ENCODE results near the gene STRADB. TPM values are rescaled to one million over a fixed set of nuclear protein-coding genes. Genes with fewer than 3 reads are reported as not detected.
A peak's percentile ranks its signal among the peaks of the same experiment; 100 is the strongest.
"Not testable (repeated sequence)": the region's sequence is repeated elsewhere in the genome, so short reads cannot be mapped to it uniquely, and the experiment has no call there.

STRADB gene
- total and polyA plus RNA-seq, 5 donors, result 35.4 to 51.3 (median 46.9) TPM

DNA sequence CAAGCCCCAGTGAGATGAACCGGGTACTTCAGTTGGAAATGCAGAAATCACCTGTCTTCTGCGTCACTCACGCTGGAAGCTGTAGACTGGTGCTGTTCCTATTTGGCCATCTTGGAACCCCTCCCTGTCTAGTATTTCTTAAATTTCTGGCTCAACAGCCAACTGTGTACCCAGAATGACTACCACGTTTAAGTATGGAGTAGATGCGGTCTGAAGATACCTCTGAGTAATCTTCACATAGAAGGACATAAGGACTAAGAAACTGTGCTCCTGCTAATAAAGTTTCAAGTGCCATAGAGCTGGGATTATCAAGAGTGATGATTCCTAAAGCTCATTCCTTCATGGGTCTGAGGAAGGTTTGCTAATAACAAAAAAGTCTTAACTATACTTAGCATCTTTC is 20.7 kb upstream of the STRADB start:
- ATAC-seq (no peak), DNase-seq (no peak)
- Histone ChIP-seq H3K9me3 (ENCODE audit: control insufficient read depth, low read length) (no peaks in the 10 kb centered on the region), H3K4me3 (ENCODE audit: low read length) (no peak overlapping the region), H3K4me1 (ENCODE audit: control insufficient read depth, insufficient read depth, low read length) (peaks cover 4% of the 10 kb centered on the region), H3K27ac (ENCODE audit: low read length) (no peak overlapping the region), H3K27me3 (ENCODE audit: control insufficient read depth, insufficient read depth) (no peaks in the 10 kb centered on the region)
- intact Hi-C loops (cut with DNase I), result no loop called here
- WGBS, result 79% methylated on average over 5 of the region's 5 CpGs

DNA sequence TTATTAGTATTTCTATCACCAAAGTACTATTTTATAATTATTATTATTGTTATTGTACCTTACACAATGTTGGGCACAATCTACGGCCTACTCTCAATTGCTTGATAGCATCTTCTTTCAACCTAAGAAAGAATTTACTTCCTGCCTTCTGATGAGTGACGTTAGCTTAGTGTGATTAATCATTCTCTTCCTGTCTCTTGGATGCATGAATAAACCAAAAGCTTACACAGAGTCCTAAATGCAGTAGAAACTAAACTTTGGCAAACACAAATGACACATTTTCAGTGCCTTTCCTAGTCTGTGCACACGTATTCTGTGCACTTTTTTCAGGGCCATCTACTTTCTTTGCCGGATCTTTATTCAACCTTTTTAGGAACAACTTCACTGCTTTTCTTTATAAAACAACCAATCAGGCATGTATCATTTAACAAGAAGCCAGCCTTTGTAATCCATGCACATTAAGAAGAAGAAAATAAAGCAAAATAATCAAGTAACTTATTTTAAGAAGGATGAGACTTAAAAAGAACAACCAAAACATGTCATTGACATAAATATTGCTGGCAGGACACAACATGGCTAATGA is 19.4 kb upstream of the STRADB start:
- peaks cover 4% of the 10 kb centered on the region for H3K4me1 ChIP-seq (ENCODE audit: control insufficient read depth, insufficient read depth, low read length)
- no peak overlapping the region for H3K27ac ChIP-seq (ENCODE audit: low read length)
- WGBS, result 17% methylated on average over 4 of the region's 4 CpGs
- no peaks in the 10 kb centered on the region for H3K9me3 ChIP-seq (ENCODE audit: control insufficient read depth, low read length)
- no peak for DNase-seq
- H3K27me3 ChIP-seq (ENCODE audit: control insufficient read depth, insufficient read depth), result no peaks in the 10 kb centered on the region
- H3K4me3 ChIP-seq (ENCODE audit: low read length), result no peak overlapping the region
- ATAC-seq, result peak; percentile 61 to 83
- intact Hi-C loops (cut with DNase I), result no loop called here

DNA sequence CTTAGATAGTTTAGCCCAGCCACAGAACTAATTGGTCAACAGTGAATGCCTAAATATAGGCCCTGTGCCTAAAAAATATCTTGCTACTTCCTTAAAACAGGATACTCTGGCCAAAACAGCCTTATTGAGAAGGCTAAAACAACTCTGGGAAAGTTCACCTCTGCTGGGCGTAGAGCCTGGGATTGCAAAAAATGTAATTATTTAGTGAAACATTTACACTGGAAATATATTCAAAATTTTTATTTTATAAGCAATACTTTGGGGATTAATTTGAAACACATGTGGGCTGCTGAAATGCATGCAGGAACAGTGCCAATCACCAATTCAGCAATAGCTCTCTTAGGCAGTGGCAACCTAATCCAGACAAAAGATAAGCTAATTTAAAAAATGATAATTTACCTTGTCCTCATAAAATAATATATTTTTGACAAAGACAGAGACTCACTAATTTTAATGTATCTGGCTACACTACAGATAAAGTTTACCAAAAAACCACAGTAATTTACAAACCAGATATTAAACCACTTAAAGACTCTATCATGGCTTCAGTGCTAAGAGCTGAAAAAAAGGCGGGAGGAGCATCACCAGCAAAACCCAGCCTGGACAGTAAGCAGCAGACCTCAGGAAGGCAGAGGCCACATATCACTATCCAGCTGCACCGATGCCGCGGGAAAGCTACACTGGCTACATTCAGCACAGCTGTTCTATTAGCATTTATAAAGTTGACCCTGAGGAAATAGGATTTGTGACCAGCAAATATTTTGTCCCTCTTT is 18.7 kb upstream of the STRADB start:
- DNase-seq (peak in 2 of 3 donors; percentile 55 to 64), ATAC-seq (peak; percentile 75 to 79)
- 28% methylated on average over 5 of the region's 5 CpGs for WGBS
- Histone ChIP-seq H3K27ac (ENCODE audit: low read length) (peak overlapping the region; percentile 62), H3K27me3 (ENCODE audit: control insufficient read depth, insufficient read depth) (no peaks in the 10 kb centered on the region), H3K9me3 (ENCODE audit: control insufficient read depth, low read length) (no peaks in the 10 kb centered on the region), H3K4me3 (ENCODE audit: low read length) (peak overlapping the region; percentile 31), H3K4me1 (ENCODE audit: control insufficient read depth, insufficient read depth, low read length) (peaks cover 4% of the 10 kb centered on the region)
- intact Hi-C loops (cut with DNase I), result no loop called here

DNA sequence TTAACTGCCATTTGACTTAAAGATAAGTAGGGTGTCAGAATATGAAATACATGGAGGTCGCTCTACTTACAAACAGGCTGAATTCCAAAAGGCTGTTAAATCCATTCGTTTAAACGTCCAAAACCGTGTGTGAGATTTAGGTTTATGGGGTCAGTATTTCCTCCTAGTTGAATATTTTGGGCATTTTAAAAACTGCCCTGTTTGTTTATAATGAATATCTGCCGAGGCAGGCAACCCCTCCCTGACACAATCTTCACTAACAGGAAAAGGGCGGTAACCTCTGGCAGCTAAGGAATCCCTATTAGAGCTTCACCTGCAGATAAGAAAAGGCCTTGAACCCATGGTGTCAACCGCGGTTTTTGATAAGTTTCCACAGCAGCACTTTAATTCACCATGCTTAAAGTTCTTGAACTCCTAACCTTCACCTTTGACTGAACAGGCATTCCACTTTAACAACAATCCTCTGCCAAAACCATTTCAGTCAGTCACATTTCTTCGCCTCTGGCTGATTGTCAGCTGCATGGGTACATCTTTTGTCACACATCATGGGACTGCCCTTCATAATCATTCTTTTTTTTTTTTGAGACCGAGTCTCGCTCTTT is 18.0 kb upstream of the STRADB start:
- intact Hi-C loops (cut with DNase I), result no loop called here
- ATAC-seq (peak; percentile 62 to 65), DNase-seq (no peak)
- no peaks in the 10 kb centered on the region for H3K27me3 ChIP-seq (ENCODE audit: control insufficient read depth, insufficient read depth)
- H3K9me3 ChIP-seq (ENCODE audit: control insufficient read depth, low read length), result no peaks in the 10 kb centered on the region
- peaks cover 4% of the 10 kb centered on the region for H3K4me1 ChIP-seq (ENCODE audit: control insufficient read depth, insufficient read depth, low read length)
- peak overlapping the region; percentile 31 for H3K4me3 ChIP-seq (ENCODE audit: low read length)
- WGBS, result 29% methylated on average over 11 of the region's 11 CpGs
- H3K27ac ChIP-seq (ENCODE audit: low read length), result peak overlapping the region; percentile 96

- 97% methylated on average over 2 of the region's 2 CpGs for WGBS
- H3K27ac ChIP-seq (ENCODE audit: low read length), result no peak overlapping the region
- H3K27me3 ChIP-seq (ENCODE audit: control insufficient read depth, insufficient read depth), result no peaks in the 10 kb centered on the region
- DNase-seq (no peak), ATAC-seq (no peak)
- intact Hi-C loops (cut with DNase I), result no loop called here
- peaks cover 4% of the 10 kb centered on the region for H3K4me1 ChIP-seq (ENCODE audit: control insufficient read depth, insufficient read depth, low read length)
- no peak overlapping the region for H3K4me3 ChIP-seq (ENCODE audit: low read length)
- H3K9me3 ChIP-seq (ENCODE audit: control insufficient read depth, low read length), result no peaks in the 10 kb centered on the region
Measured at GRCh38 chr2:201436141-201436540, 15.4 kb upstream of the STRADB start.

GRCh38 chr2:201439336-201439922 is 12.1 kb upstream of the STRADB start:
- intact Hi-C loops (cut with DNase I); H3K27ac ChIP-seq (ENCODE audit: low read length); ATAC-seq; DNase-seq; H3K9me3 ChIP-seq (ENCODE audit: control insufficient read depth, low read length); H3K4me3 ChIP-seq (ENCODE audit: low read length); H3K27me3 ChIP-seq (ENCODE audit: control insufficient read depth, insufficient read depth); H3K4me1 ChIP-seq (ENCODE audit: control insufficient read depth, insufficient read depth, low read length): not testable (repeated sequence)
- 94% methylated on average over 1 of the region's 3 CpGs for WGBS

GRCh38 chr2:201440182-201440581 is 11.4 kb upstream of the STRADB start:
- peak; percentile 51 to 65 for ATAC-seq
- WGBS, result 30% methylated on average over 1 of the region's 1 CpG
- peak overlapping the region; percentile 45 for H3K27ac ChIP-seq (ENCODE audit: low read length)

DNA sequence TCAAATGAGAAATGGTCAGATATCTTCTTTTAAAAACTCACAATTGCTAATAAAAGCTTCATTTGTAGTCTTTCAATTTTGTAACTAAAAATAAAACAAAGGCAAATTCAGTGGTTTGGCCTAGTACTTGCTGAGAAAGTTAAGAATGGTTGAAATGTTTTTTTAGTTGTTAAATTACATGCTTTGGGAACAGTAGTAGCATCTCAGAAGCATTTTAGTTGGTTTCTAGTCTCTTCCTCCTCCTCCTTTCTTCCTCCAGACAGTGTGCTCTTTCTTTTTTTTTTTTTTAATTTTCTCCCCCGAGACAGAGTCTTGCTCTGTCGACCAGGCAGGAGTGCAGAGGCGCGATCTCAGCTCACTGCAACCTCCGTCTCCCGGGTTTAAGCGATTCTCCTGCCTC is 10.1 kb upstream of the STRADB start:
- H3K9me3 ChIP-seq (ENCODE audit: control insufficient read depth, low read length), result no peaks in the 10 kb centered on the region
- intact Hi-C loops (cut with DNase I), result no loop called here
- peaks cover 1% of the 10 kb centered on the region for H3K4me1 ChIP-seq (ENCODE audit: control insufficient read depth, insufficient read depth, low read length)
- no peak for DNase-seq
- WGBS, result 56% methylated on average over 7 of the region's 7 CpGs
- no peak overlapping the region for H3K27ac ChIP-seq (ENCODE audit: low read length)
- no peak for ATAC-seq
- H3K27me3 ChIP-seq (ENCODE audit: control insufficient read depth, insufficient read depth), result no peaks in the 10 kb centered on the region
- no peak overlapping the region for H3K4me3 ChIP-seq (ENCODE audit: low read length)

More at GRCh38 chr2:201440182-201440581, 11.4 kb upstream of the STRADB start:
- DNase-seq, result no peak
- H3K27me3 ChIP-seq (ENCODE audit: control insufficient read depth, insufficient read depth), result no peaks in the 10 kb centered on the region
- no peak overlapping the region for H3K4me3 ChIP-seq (ENCODE audit: low read length)
- H3K4me1 ChIP-seq (ENCODE audit: control insufficient read depth, insufficient read depth, low read length), result no peaks in the 10 kb centered on the region
- intact Hi-C loops (cut with DNase I), result no loop called here
- no peaks in the 10 kb centered on the region for H3K9me3 ChIP-seq (ENCODE audit: control insufficient read depth, low read length)

- no peak for ATAC-seq
- no peak for DNase-seq
- WGBS, result 61% methylated on average over 3 of the region's 3 CpGs
- H3K4me1 ChIP-seq (ENCODE audit: control insufficient read depth, insufficient read depth, low read length), result peaks cover 4% of the 10 kb centered on the region
- intact Hi-C loops (cut with DNase I), result no loop called here
- H3K27ac ChIP-seq (ENCODE audit: low read length), result no peak overlapping the region
- H3K4me3 ChIP-seq (ENCODE audit: low read length), result no peak overlapping the region
- H3K27me3 ChIP-seq (ENCODE audit: control insufficient read depth, insufficient read depth), result no peaks in the 10 kb centered on the region
- no peaks in the 10 kb centered on the region for H3K9me3 ChIP-seq (ENCODE audit: control insufficient read depth, low read length)
Measured at GRCh38 chr2:201444746-201445465, 6.6 kb upstream of the STRADB start.

DNA sequence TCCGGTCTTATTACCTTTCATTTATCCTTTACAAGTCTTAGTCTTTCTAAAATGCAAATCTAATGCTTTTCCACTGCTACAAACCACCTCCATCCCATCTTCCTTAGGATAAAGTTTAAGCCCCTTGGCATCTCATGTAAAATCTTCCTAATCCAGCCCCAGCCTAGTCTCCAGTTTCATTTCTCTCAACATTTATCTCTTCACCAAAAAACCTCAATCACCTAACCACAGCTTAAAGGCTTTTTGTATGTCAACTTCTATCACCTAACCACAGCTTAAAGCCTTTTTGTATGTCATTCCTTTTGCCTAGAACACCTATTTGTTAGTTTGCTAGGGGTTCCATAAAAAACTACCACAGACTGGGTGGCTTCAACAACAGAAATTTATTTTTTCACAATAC is 4.5 kb upstream of the STRADB start:
- no peak for ATAC-seq
- DNase-seq, result no peak
- Histone ChIP-seq H3K27me3 (ENCODE audit: control insufficient read depth, insufficient read depth) (no peaks in the 10 kb centered on the region), H3K27ac (ENCODE audit: low read length) (no peak overlapping the region), H3K4me1 (ENCODE audit: control insufficient read depth, insufficient read depth, low read length) (peaks cover 4% of the 10 kb centered on the region), H3K9me3 (ENCODE audit: control insufficient read depth, low read length) (no peaks in the 10 kb centered on the region), H3K4me3 (ENCODE audit: low read length) (no peak overlapping the region)
- WGBS, result 97% methylated on average over 1 of the region's 1 CpG
- intact Hi-C loops (cut with DNase I), result no loop called here
